GM18858 (cell line): ENCODE data around the gene CRIM1.

ENCODE experiments used
- ATAC-seq: cut with Tn5 transposase; IDR thresholded peaks from one replicate; pipeline ENCODE4 v1.9.1; 2021; ENCODE audit not compliant: unreplicated experiment

Gene CRIM1

DNA sequence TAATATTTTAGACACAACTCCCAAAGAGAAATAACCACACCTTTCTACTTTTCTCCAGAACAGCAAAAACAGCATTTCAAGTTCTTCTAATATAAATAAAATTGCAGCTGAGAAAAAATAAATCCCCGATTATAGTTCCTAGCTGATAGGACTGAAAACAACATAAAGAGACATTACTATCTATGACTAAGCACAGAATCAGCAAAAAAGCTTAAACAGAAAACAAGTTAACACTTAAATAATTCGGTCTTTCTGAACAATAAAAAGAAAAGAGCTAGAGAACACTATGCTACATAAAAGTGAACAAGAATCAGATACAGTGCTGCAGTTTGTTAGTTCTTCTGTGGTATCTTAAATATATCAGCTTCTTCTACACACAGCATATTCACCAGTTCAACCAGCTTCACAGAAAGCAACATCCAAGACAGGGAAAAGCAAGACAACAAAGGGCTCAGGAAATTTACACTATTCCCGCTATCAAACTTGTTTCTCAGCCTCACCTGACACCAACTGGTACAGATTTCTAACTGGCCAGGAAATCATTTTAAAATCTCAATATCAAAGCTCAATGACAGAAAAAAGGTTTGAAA is 213.8 kb downstream of the CRIM1 start:
- ATAC-seq: no peak

DNA sequence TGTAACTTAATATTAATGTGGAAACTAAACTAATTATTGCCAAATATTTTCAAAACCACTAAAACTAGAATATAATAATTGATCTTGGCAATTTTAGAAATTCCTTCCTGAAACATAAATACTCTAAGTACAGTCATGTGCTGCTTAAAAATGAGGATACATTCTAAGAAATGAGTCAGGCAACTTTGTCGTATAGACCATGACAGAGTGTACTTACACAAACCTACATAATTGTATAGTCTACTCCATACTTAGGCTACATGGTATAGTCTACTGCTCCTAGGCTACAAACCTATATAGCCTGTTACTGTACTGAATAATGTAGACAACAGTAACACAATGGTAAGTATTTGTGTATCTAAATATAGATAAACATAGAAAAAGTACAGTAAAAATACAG is 214.8 kb downstream of the CRIM1 start:
- ATAC-seq: no peak

DNA sequence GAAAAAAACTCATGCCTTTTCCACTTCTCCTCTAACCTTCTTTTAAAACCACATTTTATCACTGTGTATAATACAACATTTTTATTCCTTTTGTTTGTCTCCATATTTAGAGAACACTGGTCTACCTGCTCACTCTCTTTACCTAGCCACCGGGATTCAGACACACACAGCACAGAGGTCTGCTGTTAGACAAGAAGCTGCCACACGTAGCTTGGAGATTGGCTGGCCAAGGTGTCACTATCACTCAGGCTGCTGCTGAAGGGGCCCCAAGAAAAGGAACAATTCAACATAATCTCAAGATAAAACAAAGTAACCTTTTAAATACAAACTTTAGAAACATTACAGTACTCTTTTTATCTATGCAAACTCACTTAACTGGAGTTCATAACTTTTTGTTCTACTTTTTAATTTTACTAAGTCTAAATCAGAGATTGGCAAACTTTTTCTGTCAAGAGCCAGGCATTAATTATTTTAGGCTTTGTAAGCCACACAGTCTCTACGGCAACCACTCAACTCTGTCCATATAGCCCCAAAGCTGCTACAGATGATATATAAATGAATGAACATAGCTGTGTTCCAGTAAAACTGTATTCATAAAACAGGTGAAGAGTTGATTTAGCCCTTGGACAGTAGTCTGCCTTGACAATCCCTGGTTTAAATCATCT is 216.6 kb downstream of the CRIM1 start:
- ATAC-seq: no peak

DNA sequence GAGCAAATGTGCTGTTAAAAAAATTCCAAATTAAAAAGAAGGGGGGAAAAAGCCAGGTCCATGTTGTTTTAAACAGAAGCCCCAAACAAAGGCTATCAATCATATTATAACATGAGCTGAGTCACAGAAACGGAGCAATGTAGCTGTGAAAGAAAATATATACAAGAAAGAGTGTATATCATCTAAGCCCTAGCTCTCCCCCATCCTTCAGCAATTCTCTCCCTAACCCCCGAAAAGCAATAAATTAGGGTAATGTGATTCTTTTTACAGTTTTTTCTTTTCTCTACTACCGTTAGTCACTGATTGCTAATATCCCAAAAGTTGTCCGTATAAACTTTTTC is 217.1 kb downstream of the CRIM1 start:
- no peak for ATAC-seq

DNA sequence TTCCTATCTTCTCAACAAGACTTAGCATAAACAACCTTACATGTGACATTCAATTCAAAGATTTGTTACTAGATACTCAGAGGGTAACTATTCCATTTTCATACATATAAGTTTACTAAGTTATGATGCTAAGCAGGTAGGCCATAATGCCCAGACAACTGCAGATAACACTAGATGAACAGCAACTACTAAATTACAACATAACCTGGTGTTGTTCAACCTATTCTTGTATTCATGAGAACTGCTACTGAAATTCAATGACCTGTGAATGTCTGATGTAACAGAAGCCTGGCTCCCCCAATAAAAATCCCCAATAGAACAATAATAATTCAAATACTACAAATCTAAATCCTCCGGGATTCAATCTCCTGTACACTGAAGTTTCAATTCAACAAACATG is 217.6 kb downstream of the CRIM1 start:
- ATAC-seq: no peak

DNA sequence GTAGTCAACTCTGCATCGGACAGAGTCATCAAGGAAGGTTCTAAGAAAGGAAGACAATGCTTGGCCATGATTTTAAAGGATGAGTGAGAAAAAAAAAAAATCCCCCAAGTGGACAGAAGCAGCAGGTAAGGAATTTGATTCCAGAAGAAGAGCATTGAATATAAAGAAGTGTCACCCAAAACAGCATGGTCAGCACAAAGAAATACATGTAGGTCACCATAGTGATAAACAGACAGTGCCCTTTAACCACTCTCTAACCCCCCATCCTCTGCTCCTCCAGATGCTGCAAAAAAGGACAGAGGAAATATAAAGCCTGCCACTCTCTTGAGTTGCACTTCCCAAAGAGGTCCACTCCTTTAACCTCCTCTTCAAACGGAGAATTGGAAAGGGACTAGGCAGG is 219.0 kb downstream of the CRIM1 start:
- ATAC-seq: no peak

DNA sequence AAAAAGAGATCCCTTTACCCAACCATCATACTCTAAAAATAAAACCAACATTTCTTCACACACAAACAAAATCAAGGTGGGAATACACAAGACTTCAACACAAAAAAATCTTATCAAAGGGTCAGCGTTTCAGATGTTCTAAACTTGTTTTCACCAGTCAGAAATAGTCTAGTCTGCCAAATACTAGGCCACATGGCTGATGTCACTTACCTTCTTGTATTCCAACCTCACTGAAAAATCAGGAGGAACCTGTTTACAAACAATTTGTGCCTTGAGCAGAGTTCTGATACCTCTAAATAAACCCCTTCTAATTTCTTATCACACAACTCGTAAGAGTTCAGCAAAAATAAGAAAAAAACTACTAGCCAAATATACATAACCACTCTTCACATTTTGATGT is 222.3 kb downstream of the CRIM1 start:
- ATAC-seq: no peak

DNA sequence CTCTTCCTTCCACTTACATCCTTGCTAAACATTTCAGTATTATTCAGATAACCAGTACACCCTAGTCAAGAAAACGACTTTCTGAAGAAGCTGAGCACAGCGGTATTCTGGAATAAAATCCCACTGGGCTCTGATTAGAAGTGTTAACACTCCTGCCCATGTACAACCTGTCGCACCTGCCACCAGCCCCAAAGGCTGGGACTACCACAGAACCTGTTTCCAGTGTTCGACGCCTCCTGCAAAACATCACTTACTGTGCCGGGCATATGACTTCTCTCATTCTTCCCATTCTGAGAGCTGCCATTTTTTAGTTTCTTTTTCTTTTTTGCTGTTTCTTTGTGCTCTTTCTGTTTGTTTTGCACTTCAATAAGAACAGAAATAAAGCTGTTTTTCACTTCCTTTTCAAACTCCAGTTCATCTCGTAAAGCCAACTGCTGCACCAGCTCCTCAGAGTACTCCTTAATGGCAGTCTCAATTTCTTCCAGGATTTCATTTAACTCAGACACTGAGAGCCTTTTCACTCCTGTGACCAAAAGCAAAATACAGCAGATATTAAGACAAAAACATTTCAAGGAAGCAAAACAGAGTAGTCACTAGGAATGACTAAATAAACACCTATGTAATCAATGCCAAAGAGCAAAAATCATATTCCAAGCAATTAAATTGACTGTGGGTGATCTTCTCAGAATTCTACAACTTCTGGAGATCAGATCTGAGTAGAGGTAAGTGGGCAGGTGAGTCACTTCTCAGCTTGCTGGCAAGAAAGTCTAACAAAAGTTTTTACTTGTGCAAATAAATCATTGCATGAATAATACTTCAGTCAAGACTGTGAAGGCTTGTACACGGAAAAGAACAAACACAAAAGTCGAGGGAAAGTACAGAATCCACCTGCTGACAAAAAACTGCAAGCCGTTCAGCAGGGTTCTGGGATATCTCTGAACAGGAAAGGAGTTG is 223.0 kb downstream of the CRIM1 start:
- no peak for ATAC-seq

DNA sequence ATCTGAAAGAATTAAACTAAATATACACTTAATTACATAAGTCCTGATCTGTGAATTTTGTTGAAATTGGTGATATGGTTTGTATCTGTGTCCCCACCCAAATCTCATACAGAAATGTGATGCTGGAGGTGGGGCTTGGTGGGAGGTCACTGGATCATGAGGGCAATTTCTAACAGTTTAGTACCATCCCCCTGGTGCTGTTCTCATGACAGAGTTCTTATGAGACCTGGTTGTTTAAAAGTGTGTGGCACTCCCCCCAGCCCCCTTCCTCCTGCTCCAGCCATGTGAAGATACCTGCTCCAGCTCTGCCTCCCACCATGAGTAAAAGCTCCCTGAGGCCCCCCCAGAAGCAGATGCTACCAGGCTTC is 223.7 kb downstream of the CRIM1 start:
- ATAC-seq: no peak

DNA sequence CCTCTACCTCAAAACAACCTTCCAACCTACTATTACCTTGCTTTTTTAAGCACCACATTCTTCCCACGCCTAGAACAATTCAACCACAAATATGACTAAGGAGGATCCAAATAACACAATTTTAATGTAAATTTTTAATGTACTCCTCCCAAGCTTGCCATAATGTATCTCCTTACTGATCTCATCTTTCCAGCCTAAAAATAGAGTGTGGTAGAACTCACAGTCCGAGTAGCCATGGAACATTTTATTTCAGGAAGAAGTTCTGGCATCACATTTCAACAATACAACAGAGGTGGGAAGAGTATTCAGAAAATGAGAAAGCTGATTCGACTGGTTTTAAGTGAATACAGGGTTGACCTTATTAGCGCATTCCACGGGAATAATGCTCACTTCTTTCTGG is 227.0 kb downstream of the CRIM1 start:
- no peak for ATAC-seq

DNA sequence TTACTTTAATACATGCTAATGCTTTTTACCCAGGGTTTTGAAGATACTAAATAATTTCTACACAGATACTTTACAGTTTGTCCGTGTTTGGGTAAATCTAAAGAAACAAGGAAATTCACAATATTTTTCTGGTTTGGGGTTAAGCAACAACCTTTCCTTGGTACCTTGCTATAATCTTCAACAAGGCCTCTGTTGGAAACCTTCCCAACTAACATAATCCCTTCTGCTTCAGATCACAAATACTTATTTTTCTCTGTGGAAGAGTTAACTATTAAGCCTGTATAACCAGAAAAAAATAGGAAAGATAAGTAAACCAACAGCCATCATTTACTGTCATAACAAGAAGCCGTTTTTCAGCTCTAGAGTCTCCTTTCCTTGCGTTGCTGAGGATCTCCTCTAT is 227.4 kb downstream of the CRIM1 start:
- no peak for ATAC-seq

DNA sequence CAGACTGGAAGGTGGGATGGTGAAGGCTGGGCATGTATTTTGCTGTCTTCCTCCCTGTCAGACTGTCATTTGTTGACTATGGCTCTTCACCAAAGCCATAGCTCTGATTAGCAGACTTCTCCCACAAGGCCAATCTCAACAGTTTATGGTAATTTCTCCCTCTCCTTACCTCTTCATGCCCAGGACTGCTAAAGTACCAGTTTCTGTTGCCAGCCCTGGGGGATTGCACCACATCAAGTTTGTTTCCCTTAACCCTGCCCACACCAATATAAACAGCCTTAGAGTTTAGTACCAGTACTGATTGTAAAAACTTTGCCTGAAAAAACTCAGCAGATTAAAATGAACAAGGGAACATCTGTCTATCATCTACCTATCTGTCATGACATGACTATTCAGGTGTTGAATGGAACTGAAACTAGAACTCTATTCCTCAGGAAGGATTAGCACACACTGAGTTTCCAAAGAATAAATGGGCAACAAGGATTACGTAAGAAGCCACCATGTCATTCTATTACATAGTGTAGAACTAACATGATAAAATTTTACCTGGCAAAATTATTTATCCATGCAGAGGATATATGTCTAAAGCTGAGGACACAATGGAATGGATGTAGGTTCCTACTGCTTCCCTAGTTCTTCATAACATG is 228.7 kb downstream of the CRIM1 start:
- ATAC-seq: no peak

DNA sequence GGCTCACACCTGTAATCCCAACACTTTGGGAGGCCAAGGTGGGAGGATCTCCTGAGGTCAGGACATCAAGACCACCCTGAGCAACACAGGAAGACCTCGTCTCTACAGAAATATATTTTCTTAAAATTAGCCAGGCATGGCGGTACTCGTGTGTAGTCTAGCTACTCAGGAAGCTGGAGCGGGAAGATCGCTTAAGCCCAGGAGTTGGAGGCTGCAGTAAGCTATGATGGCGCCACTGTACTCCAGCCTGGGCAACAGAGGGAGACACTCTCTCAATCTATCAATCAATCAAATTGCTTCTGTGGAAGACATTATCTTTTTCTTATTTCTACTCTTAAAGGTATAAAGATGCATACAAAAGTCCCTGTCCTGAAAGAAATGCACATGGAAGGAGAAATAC is 231.1 kb downstream of the CRIM1 start:
- no peak for ATAC-seq

DNA sequence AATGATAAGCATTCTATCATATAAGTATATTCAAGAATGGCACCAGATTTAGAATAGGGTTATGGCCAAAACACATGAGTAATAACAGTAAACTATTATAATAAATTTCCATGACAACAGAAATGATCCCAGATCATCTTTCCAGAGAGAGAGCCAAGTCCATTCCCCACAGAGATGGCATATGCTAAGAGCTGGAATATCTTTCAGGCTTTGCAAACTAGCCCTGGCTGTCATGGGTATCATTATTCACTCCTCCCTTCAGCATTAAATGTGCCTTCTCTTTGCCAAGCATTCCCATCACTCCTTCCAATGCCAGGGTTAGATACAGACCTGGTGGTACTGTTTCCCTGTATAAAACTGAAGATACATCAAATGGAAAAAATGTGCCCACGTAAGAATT is 231.5 kb downstream of the CRIM1 start:
- ATAC-seq: no peak

DNA sequence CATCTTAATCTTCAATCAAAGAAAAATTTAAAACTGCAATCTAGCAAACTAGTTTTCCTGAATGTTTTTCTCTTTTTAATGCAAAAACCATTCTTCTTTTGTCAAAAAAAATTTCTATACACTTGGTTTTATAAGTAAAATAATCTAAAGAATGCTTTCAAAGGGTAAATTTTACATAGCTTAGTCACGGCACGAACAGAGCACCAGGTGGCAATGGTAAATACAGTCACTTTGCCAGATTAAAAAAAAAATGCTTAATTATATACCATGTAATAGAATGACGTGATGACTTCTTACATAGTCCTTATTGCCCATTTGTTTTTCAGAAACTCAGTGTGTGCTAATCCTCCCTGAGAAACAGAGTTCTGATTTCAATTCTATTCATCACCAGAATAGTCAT is 232.0 kb downstream of the CRIM1 start:
- ATAC-seq: no peak

DNA sequence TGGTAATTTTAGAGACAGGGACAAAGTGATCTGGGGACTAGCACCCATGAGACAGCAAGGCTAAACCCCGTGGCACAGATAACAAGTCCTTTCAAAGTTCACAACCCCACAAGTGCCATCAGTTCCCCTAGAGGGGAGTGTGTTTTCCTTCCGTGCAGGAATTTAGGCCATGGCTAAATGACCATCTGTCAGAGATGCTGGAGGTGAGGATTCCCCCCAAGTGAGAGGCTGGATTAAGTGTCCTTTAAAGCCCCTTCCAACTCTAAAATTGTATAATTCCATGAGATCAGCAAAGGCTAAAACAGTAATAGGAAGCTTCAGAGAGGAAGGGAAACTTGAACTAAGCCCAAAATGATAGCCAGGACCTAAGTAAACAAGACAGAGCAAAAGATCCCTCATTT is 233.7 kb downstream of the CRIM1 start:
- ATAC-seq: no peak

DNA sequence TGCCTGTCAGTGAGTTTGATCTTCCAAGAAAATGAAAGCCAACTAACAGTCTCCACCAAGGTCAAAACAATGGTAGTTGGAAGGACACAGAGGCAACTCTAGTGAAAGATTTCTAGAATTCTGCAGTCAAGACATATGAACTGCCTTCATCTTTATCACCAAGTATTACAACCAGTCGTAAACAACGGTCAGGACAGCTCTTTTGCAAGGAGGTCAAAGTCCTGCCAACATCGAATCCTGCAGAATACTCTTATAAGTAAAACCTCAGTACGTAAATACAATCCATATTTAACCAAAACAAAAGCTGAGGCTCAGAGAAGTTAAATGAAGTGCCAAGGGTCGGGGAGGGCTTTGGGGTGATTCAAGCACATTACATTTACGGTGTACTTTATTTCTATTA is 239.3 kb downstream of the CRIM1 start:
- no peak for ATAC-seq

DNA sequence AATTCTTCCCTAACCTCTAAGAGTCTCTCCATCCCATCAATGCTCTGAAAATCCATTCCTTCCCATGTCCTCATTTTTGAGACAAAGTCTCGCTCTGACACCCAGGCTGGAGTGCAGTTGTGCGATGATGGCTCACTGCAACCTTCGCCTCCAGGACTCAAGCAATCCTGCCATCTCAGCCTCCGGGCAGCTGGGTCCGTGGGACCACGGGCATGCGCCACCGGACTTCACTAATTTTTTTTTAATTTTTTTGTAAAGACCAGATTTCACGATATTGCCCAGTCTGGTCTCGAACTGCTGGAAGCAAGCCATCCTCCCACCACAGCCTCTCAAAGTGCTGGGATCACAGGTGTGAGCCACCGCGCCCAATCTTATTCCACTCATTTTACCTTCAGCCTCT is 240.8 kb downstream of the CRIM1 start:
- no peak for ATAC-seq

DNA sequence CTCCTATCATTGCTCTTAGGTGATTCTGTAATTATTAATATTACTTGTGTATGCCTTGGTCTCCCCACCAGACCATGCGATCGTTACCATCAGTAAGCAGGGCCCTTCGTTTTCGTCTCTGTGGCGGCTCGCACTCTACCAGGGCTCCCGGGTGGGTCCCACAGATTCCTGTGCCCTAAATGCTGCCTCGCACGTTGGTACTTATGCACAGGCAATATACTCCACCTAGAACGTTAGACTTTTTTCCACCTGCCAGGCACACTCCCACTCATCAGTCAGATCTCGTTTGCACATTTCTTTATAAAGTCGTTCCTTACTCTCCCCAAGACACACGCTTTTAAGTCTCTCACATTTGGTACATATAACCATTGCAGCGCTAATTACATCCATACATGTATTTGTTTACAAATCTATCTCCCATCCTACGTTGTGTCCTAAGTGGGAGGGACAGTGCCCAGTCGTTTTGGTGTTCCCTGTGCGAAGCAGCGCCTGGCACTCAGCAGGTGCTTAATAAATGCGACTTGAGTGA is 241.5 kb downstream of the CRIM1 start:
- no peak for ATAC-seq

DNA sequence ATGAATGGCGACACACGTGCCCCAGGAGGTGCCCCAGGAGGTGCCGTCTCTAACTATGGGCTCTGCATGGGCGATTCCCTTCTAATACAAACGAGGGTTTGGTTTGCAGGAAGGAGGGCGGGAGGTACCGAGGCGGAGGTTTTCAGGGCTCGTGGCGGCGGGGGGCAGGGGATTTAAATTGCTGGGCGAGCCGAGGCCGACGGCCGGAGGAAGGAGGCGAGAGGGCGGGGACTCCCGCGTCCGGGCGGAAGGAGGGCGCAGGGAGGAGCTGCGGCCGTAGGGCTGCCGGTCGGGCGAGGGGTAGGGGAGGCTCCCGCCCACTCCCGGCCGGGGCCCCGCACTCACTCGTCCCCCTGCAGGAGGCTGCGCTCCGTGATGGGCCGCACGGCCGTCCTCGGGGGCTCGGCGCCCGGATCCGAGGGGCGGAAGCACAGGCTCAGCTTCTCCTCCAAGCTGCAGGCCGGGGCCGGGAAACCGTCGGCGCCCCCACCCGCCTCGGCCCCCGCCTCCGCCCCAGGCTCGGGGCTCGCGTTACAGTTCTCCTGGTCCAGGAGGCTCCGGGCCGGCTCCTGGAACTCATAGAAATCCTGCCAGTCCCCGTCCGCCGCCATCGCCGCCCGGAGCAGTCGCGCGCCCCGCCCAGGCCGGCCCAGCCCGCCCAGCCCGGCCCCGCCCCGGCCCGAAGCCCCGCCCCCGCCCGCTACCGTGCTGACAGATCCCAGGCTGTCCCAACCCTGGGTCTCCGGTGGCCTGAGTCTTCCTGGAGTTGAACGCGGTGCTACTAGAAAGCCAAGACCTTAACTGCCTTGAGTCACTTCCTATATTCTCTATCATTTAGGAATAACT is 242.2 kb downstream of the CRIM1 start, which contains the start of gene FEZ2:
Gene FEZ2 (minus strand): TSS at position 637 of the 846 bp plus-strand sequence. CDS start 26 bp downstream, at position 611.
- peak; percentile 98 for ATAC-seq
